Kidney capillary endothelial cell (primary cell): ENCODE measurements around the gene EMILIN1.

Experiments
- DNase-seq: peaks from one replicate; pipeline ENCODE4 v3.0.0-alpha.2; 2018; ENCODE audit warnings: low spot score

Gene EMILIN1

DNA sequence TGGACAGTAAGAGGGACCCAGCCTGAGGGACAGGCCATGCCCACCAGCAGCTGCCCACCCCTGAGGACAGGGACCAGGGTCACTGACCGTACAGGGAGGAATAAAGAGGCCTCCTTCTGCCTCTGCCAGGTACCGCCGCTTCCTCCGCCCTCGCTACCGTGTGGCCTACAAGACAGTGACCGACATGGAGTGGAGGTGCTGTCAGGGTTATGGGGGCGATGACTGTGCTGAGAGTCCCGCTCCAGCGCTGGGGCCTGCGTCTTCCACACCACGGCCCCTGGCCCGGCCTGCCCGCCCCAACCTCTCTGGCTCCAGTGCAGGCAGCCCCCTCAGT is 2.2 kb downstream of the EMILIN1 start:
- no peak for DNase-seq

DNA sequence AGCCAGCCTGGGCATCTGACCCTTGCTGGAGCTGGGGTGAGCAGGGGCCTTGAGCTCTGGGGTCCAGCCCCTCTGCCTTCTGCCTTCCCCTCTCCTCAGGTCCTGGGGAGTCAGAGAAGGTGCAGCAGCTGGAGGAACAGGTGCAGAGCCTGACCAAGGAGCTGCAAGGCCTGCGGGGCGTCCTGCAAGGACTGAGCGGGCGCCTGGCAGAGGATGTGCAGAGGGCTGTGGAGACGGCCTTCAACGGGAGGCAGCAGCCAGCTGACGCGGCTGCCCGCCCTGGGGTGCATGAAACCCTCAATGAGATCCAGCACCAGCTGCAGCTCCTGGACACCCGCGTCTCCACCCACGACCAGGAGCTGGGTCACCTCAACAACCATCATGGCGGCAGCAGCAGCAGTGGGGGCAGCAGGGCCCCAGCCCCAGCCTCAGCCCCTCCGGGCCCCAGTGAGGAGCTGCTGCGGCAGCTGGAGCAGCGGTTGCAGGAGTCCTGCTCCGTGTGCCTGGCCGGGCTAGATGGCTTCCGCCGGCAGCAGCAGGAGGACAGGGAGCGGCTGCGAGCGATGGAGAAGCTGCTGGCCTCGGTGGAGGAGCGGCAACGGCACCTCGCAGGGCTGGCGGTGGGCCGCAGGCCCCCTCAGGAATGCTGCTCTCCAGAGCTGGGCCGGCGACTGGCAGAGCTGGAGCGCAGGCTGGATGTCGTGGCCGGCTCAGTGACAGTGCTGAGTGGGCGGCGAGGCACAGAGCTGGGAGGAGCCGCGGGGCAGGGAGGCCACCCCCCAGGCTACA is 3.8 kb downstream of the EMILIN1 start:
- no peak for DNase-seq

DNA sequence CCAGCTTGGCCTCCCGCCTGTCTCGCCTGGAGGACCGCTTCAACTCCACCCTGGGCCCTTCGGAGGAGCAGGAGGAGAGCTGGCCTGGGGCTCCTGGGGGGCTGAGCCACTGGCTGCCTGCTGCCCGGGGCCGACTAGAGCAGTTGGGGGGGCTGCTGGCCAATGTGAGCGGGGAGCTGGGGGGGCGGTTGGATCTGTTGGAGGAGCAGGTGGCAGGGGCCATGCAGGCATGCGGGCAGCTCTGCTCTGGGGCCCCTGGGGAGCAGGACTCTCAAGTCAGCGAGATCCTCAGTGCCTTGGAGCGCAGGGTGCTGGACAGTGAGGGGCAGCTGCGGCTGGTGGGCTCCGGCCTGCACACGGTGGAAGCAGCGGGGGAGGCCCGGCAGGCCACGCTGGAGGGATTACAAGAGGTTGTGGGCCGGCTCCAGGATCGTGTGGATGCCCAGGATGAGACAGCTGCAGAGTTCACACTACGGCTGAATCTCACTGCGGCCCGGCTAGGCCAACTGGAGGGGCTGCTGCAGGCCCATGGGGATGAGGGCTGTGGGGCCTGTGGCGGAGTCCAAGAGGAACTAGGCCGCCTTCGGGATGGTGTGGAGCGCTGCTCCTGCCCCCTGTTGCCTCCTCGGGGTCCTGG is 4.5 kb downstream of the EMILIN1 start:
- DNase-seq = no peak

DNA sequence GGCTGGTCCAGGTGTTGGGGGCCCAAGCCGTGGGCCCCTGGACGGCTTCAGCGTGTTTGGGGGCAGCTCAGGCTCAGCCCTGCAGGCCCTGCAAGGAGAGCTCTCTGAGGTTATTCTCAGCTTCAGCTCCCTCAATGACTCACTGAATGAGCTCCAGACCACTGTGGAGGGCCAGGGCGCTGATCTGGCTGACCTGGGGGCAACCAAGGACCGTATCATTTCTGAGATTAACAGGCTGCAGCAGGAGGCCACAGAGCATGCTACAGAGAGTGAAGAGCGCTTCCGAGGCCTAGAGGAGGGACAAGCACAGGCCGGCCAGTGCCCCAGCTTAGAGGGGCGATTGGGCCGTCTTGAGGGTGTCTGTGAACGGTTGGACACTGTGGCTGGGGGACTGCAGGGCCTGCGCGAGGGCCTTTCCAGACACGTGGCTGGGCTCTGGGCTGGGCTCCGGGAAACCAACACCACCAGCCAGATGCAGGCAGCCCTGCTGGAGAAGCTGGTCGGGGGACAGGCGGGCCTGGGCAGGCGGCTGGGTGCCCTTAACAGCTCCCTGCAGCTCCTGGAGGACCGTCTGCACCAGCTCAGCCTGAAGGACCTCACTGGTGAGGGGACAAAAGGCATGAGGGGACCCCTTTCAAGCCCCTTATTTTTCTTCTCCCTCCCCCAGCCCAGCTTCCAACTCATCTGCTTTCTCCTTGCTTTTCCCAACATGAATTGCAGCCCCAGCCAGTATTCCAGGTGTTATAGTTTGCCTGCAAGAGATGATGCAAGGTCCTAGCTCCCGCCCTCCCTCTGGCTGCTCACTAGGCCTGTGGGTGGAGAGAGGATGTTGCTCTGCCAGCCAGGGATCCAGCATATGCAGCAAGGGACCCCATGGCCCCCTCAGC is 5.2 kb downstream of the EMILIN1 start:
- DNase-seq = no peak

DNA sequence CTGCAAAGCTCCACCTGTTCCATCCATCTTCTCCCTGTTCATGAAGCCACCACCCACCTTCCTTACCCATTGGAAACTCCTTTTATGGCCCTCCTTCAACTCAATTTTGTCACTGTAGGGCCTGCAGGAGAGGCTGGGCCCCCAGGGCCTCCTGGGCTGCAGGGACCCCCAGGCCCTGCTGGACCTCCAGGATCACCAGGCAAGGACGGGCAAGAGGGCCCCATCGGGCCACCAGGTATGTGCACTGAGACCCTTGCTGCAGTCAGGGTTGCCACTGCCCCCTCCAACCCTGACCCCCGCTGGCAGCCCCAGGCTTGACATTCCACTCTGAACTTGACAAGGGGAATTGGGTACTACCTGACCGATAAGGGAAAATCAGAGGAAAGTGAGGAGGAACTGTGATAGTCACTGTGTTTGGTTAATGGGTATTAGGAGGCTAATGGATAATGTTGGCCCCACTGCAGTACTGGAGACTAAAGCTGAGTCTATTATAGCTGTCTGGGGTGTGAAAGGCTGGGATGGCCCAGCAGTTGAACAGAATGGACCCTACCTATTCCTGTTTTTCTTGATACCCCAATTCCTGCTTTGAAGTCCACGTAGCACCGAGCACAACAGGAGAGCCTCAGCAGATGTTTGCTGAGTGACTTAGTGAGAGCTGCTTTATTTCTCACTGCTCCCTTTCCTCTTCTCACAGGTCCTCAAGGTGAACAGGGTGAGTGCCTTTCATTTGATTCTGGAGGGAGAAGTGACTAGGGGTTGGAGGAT is 6.1 kb downstream of the EMILIN1 start:
- DNase-seq = no peak

DNA sequence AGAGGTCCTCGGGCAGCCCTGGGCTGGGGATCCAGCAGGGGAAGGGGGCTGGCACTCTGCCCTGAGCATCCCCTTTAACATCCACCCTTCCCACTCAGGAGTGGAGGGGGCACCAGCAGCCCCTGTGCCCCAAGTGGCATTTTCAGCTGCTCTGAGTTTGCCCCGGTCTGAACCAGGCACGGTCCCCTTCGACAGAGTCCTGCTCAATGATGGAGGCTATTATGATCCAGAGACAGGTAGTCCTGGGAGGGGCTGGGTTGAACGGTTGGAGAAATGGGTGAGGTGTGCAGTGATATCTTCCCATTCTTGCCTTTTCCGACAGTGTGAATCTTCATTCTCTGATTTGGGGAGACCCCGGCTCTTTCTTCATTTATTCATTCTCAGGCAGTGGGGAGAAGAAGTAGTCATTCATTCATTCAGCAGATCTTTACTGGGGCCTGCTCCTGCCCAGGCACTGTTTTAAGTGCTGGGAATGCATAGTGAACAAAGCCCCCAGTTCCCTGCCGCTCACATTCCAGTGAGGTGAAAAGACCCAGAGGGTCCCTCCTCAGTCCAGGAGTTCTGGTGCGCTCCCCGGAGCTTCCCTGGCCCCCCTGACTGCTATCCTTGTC is 6.8 kb downstream of the EMILIN1 start:
- no peak for DNase-seq

DNA sequence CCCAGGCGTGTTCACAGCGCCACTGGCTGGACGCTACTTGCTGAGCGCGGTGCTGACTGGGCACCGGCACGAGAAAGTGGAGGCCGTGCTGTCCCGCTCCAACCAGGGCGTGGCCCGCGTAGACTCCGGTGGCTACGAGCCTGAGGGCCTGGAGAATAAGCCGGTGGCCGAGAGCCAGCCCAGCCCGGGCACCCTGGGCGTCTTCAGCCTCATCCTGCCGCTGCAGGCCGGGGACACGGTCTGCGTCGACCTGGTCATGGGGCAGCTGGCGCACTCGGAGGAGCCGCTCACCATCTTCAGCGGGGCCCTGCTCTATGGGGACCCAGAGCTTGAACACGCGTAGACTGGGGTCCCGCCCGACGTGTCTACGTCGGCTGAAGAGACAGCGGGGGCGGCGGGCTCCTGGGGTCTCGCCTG is 7.3 kb downstream of the EMILIN1 start:
- DNase-seq = peak; percentile 52

DNA sequence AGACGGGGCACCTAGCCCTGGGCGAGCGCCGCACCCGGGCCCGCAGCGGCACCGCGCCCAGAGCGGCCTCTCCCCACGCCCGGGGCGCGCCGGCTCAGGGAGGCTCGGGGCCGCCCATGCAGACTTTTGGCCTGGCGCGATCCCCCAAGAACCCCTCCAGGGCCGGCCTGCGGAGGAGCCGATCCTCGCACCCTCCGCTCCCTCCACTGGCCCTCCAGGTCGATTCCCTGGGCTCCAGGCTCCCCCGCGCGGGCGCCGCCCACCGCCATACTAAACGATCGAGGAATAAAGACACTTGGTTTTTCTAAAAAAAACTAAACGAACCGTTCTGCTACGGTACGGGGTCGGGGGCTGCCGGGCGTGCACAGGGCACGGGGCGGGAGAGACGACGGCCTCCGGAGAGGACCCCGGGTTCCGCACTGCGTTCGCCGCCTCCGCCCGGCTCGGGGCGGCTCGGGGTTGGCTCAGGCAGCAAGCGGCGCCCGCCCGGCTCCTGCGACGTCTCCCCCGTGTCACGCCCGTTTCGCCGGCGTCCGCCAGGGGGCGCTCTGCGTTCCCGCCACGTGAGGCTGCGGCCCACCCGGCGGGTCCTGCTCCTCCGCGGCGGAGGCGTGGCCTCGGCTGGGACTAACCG is 7.8 kb downstream of the EMILIN1 start:
- peak; percentile 87 for DNase-seq

DNA sequence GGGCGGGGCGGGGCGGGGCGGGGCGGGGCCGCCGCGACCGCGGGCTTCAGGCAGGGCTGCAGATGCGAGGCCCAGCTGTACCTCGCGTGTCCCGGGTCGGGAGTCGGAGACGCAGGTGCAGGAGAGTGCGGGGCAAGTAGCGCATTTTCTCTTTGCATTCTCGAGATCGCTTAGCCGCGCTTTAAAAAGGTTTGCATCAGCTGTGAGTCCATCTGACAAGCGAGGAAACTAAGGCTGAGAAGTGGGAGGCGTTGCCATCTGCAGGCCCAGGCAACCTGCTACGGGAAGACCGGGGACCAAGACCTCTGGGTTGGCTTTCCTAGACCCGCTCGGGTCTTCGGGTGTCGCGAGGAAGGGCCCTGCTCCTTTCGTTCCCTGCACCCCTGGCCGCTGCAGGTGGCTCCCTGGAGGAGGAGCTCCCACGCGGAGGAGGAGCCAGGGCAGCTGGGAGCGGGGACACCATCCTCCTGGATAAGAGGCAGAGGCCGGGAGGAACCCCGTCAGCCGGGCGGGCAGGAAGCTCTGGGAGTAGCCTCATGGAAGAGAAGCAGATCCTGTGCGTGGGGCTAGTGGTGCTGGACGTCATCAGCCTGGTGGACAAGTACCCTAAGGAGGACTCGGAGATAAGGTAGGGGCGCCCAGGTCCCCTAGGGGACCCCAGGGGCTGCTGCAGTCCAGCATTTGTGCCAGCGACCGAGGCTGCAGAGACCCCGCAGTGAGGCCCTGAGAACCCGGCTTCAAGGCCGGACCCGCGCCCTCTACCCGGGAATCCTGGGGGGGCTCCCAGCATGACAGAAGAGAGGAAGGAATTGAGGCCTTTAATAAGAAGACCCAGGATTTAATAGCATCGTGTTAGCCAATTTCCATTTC is 8.5 kb downstream of the EMILIN1 start, which contains the start of gene KHK:
Gene KHK, plus strand, starts transcription at position 49 of the 870 bp plus-strand sequence. Its CDS starts 488 bp downstream, at position 537.
- no peak for DNase-seq

DNA sequence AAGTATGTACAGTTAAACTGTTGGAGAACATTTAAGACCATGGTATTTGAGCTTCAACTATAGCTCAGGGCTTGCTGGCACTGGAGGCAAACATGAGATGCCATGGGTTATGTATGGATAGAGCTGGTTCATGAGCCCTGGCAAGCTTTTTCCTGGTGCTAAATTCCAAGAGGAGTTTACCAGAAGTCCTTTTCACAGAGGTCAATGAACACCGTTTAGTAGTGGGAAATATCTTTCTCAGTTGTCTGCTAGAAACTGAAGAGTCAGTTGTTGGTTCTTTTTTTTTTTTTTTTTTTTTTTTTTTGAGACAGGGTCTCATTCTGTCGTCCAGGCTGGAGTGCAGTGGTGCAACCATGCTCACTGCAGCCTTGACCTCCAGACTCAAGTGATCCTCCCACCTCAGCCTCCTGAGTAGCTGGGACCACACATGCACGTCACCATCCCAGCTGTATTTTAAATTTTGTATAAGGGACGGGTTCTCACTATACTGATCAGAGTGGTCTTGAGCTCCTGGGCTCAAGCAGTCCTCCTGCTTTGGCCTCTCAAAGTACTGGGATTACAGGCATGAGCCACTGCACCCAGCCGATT is 9.5 kb downstream of the EMILIN1 start:
- no peak for DNase-seq

DNA sequence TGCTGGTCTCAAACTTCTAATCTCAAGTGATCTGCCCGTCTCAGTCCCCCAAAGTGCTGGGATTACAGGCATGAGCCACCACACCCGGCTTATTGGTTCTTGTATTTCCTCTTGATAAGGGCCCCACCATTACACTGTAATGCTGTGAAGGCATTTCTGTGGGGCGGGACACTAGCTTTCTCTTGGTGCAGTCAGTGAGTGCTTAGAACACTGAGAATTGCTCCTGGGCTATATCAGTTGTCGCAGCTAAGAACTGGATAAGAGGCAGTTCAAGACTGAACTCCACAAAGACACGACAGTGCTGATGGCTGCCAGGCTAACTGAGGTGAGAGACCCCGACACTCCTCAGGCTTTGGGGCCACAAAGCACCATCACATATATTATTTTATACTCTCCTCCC is 10.2 kb downstream of the EMILIN1 start:
- no peak for DNase-seq

DNA sequence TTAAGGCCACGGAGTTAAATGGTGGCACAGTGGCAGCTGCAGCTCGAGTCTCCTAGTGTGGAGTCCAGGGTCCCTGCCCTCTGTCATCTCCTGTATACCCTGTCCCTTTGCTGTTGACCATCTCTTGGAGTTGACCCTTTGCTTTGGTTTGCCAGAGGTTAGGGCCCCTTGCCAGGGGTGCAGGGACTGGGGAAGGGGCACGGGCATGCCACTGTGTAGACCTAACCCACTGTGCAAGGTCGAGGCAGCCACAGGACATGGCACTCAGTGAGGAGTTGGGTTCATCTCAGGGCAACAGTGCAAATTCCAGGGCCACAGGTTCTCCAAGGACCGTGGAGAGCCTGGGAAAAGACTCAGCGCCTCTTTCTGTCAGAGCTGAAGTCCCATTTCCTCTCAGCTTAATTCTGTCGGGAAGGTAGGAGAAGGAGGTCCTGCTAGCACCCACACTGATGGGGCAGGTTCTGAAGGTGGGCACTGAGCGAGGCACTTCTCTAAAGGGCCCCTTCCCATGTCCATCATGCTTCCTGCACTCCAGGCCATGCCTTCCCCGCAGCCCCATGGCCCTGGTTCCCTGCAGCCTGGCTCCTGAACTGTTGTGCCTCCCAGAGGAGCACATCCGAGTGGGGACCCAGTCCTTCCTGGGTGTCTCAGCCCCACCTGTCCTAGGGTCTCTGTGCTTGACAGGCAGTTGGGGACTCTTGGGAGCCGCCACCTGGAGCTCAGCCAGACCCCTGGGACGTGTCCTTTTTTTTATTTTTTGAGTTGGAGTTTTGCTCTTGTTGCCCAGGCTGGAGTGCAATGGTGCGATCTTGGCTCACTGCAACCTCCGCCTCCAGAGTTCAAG is 10.9 kb downstream of the EMILIN1 start:
- DNase-seq = no peak

DNA sequence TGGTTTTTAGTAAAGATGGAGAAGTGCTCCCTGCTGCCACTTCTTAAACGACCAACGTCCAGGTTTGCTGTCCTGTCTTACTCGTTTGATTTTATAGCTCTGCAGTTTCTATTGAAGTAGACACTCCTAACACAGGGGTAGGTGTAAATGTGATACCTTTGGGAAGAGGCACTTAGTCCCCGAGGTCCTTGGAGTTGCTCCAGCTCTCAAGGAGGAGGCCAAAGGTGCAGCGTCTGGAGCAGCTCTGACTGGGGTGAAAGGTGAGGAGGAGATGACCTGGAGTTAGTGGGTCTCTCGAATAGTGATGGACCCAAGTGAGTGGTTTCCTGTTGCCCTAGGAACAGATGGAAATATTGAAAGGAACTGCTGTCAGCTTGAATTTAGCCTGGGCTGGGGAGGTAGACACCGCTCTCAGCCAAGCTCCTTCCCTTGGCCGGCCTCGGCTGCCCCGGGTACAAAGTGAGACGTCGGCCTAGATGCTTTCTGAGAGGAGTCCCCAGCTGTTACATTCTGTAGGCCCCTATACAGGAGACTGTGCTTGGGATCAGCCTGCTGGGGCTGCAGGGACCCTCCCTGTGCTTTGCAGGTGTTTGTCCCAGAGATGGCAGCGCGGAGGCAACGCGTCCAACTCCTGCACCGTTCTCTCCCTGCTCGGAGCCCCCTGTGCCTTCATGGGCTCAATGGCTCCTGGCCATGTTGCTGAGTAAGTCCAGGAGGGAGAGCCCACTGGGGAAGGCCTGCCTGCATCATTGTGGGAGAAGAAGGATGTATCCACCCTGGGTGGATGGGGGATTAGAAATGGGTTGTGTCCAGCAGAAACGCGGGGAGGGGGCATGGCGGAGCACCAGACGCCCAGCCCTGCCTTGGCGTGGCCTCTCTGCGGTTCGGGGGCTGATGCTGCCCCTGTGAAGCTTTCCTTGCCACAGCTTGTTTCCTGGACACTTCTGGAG is 13.6 kb downstream of the EMILIN1 start:
- no peak for DNase-seq

DNA sequence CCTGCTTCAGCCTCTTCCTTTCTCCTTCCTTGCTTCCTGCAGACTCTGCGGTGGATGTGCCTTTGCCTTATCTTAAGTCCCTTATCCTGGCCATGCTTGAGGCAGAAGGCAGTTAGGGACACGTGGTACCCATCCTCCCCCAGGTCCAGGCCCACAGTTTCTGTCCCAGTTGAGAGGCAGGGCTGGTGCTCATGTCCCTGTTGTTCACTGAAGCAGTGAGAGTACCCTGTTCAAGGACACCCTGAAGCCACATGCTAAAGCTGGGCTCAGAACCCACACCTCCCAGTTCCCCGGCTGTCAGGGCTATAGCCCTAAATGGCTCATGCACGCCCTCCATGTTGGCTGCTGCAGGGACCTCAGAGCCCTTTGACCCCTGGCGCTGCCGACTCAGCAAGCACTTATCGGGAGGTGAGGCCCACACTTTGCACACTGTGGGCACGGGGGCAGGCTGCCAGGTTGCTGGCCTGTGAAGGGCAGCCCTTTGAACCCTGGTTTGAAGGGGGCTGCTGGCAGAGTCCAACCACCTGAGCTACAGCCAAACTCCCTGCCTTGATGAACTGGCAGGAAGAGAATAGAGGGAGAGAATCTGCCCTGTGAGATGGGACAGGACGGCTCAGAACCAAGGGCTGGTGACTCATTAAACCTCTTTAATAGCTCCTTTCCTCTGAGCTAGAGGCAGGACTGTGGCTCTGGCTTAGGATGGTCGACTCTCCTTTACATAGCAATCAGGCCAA is 14.4 kb downstream of the EMILIN1 start:
- DNase-seq = no peak

DNA sequence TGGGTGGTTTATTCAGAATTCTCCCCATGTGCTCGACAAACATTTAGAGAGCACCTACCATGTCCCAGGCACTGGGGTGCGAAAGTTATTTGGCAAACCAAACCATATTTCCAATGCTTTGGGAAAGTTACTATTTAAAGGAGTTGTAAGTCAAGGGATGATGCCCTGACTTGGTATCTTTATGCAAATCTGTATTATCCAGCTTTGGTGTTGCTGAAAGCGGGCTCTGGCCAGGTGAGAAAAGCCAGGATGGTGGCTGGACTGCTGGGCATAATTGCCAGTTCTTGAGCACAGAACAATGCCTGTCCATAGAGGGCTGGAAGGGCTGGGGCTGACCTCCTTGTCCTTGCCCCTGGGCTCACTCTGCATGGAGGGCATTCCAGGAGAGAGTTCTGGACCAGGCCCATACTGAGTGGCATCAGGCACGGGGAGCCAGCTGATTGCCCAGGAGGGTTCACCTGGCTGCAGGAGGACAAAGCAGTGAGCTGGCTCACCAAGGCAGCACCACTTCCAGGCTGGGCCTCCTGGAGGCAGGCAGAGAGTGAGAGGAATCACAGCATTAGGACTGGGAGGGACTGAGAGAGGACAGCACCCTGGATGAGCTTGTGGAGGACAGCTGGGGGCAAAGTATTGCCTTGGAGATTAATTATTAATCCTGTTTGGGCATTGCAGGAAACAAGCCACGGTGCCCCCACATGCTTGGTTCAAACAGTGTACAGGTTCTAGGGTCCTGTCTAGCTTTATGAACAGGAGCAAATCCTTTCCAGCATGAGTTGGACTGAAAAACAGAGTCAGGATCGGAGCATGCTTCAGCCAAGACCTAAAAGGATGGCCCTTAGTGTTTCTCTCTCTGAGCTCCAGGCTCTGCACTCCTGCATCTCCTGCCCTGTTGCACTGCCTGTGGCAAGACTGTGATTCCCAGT is 15.3 kb downstream of the EMILIN1 start:
- DNase-seq = no peak
